ENCODE data around the gene LRRC4C.
"Not testable (repeated sequence)": the region's sequence is repeated elsewhere in the genome, so short reads cannot be mapped to it uniquely, and the experiment has no call there.

The LRRC4C gene

DNA sequence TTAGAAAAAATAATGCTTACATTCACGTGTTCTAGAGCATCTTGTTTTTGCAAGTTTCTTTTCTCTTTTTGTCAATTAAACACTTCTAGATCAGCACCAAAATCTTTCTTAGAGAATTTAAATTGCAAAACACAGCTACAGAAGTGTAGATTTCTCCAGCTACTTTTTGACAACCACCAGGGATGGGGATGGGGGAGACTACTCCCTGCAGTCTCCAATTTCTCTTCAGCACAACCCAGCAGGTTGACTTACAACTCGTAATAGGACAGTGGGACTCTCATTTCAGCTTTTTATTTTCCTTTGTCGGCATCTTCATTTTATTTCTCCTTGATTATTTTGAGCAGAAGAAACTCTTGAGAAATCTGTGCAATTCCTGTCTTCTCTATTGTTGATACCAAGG, 441.2 kb downstream of the LRRC4C start:
- DNase-seq (ENCODE audit: low spot score): no peak

DNA sequence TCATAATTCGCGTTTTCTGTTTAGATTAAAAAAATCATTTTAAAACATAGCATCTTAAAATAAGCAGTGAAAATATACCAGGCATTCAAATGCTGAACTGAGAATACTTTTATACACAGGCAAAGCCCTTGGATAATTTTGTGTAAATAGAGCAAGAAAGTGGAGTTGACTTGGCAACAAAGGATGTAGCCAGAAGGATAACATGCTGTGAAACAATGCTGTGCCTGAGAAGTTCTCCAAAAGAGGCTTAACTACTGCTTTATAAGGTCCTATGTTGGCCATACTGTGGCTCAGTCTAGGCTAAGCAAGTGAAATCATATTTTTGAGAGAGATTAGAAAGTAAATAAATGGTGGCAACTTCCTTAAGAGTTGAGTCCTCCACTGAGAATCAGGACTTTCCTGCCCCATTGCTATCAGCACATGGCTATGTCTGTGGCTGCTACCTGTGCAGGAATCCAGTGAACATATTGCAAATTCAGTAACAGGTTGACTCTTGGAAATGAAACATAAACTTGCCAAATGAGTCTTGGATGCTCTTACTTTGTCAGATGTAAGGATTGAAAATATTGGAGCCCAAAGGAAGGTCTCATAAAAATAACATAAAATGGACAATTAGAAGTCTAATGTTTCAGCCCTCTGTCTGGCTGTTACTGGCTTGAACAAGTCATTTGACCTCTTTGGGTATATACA, 448.9 kb downstream of the LRRC4C start:
- DNase-seq (ENCODE audit: low spot score): no peak

DNA sequence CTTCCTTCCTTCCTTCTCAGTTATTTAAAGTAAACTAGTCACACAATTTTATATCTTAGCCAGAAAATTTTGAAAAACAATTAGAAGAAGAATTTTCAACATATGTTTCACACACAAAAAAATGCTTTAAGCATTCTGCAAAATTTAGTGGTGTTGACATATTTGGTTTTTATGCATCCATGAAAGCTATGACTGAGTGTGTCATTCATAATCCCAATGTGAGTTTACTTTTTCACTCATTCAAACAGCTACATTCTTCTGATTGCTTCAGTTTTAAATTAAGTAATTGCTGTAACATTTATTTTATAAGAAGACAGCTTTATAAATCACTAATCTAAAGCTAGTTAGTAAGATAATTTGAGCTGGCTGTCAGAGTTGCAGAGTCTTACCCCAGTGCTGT, 453.5 kb downstream of the LRRC4C start:
- no peak for DNase-seq (ENCODE audit: low spot score)

DNA sequence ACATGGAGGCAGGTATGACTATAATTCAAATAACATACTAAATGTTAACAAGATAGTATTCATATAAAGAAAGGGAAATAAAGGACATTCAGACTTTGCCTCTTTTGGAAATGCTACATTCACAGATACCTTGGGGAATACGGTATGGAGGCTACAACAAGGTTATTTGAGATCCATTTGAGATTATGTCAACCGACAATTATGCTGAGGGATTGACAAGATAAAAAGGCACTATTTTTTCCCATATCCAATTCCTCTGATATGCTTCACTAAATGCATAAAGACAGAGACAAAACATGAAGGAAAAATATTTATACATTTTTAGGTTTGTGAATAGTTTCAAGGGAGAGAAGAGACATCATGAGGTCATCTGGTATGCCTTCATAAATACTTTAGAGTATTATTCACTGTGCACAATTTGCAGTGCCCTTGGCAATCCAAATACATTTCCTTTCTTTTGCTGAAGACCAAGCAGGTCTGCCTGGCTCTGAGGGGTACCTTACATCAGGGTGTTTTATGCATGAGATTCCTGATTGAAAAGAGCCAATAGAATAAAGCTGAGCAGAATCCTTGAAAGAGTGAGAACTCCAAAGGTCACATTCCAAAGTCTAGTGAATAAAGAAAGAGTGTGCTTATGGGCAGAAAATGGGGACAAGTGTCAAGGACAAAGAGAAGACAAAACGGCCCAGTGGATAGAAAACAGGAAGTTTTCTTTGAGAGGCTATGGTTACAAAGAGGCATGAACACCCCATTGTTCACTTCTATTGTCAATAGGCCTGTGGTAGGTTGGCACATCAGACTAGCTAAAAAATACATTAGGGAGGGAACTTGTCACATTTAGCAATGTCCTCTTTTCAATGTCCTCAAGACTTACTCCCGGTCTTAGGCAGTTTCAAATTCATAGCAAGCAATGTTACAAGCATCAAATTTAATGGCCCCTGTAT, 455.8 kb downstream of the LRRC4C start:
- DNase-seq (ENCODE audit: low spot score): no peak

DNA sequence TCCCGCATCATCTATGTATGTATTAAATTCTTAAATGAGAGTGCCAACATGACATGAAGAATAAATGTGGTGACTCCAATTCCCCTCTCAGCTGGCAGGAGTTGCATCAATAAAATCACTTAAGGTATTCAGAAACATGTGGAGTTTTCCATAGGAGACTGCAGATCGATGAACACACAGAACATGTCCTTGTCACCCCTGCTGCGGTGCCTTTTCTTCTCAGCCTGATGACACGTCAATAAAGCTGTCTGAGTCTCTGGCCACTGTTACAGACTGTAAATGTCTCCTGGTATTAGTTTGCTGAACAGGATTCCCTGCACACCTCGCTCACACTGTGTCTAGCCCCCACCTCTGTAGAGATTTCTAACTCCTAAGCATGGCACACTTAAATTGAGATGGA, 460.5 kb downstream of the LRRC4C start:
- DNase-seq (ENCODE audit: low spot score): no peak

DNA sequence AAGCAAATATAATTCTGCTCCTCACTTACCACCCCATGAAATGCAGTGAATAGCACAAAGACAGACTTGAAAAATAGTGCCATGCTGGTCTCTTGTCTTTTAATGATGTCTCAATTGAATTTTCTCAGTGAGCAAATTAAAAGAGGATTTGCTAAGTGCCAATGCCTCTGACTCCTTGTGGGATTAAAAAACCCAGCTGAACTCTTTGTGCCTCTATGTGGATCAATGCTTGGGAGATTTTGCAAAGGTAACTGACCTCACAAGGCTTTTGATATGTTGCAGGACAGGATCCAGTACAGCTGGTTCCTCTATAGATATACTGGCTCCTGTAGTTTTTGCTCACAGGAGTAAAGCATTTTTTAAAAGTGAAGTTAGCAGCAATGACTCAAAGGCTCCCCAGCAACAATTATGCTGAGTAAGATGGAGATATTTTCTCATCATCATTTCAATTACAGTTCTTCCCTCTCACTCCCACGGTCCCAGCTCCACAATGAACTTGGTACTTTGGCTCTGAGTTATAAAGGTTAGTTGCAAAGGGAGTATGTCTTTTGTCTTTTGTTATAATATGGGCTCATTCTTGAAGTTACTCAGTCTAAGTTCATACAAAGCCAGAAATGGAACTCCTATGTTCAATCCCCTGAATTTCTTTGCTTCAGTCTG, 471.5 kb downstream of the LRRC4C start:
- DNase-seq (ENCODE audit: low spot score): no peak

DNA sequence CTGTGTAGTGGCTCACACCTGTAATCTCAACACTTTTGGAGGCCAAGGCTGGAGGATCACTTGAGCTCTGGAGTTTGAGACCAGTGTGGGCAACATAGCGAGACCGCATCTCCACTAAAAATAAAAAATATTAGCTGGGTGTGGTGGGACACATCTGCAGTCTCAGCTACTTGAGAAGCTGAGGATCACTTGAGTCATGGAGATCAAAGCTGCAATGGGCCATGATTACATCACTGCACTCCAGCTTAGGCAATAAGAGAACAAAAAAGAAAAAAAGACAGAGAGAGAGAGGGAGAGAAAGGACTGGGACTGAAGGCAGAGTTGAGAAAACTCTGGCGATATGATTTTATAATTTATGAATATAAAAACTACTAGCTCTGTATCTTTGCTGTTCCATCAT, 473.1 kb downstream of the LRRC4C start:
- no peak for DNase-seq (ENCODE audit: low spot score)

DNA sequence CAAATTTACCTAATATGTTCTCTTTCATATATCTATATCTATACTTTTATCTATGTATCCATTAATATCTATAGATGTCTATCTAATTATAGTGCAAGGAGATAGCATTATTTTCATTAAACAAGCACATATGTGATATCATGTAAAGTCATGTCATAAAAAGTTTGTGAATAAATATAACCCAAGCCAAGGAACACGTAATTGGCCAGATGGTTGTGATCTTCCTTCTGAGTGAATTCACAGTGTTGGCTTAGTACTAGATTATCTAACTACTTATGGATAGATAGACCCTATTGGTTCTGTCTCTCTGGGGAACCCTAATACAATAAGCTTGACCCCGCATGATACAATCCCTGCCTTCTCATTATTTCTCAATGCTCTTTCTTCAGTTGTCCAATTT, 484.4 kb downstream of the LRRC4C start:
- no peak for DNase-seq (ENCODE audit: low spot score)

DNA sequence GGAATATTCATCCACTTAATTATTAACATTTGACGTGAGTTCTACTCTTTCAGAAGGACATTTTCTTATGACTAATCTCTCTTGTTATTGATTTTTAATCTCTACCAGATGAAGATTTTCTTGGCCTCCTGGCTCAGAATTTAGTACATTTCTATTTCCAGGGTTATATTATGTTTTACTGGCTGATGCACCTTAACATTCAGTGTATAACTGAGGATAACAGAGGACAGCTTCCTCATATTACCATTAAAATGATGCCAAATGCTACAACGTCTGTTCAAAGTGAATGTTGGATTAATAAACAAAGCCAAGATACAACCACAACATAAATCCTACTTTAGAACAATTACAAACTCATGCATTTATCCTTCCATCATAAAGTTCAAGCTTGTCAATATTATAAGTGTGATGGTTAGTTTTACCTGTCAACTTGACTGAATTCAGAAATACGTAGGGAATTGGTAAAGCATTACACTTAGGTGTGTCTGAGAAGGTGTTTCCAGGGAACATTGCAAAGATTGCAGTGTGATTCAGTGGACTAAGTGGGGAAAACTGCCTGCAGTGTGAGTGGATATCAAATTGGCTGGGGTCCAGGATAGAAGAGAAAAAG, 485.2 kb downstream of the LRRC4C start:
- DNase-seq (ENCODE audit: low spot score): no peak

DNA sequence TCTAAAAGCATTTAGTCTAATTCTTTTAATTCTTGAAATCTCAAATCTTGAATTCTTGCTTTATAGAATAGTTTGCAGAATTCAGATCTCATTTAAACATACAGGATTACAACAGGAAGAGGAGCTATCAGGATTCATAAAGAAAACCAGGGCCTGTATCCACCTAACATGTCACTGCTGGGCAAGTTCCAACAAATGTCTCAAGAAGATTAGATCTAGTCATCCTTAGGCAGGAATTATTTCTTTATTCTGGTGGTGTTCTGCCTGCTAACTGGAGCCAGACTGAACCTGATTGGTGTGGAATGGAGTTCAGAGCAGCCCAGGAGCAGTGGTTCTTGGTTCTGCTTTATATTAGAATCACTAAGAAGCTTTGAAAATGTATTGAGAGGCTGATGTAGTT, 500.7 kb downstream of the LRRC4C start:
- no peak for DNase-seq (ENCODE audit: low spot score)

DNA sequence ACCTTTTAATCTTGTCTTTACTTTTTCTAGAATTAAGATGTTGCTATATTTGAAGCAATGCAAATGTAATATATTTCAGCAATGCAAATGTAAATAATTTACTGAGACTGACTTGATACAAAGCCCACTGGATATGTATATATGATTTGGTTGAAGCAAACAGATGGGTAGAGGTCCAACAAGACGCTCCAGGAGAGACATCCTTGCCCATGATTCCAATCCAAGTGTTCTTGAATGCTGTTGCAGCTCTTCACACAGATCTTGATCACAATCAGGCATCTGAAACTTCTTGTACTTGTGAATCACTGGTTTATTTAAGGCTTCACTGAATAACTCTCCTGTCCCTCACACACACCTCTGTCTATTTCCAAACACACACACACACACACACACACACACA, 507.0 kb downstream of the LRRC4C start:
- no peak for DNase-seq (ENCODE audit: low spot score)

DNA sequence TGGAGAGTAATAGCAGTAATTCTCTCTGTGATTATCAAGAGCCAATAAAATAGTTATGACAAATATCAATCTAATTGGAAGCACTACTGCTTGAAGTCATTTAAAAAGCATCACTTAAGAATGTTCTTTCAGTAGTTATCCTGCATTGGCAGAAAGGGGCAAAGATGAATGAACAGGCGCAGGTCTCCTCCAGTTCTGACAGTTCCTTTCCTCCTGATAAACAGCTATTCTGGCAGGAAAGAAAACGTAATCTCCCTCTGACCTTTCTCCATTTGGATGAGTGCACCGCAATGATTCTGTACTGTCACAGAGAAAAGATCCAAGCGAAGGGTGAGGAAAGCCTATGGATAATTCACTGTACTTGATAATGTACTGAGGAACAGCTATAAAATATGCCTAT, 521.5 kb downstream of the LRRC4C start:
- no peak for DNase-seq (ENCODE audit: low spot score)

DNA sequence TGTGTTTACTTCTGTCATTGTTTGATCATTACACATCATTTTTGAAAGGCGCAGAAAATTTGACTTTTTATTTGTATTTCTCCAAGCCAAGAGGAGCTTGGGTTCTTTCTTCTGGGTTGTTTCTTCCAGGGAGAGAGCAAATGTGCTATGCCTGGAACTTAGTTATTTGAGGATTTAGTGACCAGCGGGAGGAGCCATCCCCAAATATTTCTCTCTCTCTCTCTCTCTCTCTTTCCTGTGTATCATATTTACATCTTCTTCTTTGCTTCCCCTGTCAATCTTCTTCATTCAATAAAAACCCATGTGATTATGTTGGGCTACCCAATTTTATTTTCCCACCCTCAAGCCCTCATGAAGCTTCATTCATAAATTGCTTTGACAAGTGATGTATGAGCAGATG, 534.5 kb downstream of the LRRC4C start:
- no peak for DNase-seq (ENCODE audit: low spot score)

DNA sequence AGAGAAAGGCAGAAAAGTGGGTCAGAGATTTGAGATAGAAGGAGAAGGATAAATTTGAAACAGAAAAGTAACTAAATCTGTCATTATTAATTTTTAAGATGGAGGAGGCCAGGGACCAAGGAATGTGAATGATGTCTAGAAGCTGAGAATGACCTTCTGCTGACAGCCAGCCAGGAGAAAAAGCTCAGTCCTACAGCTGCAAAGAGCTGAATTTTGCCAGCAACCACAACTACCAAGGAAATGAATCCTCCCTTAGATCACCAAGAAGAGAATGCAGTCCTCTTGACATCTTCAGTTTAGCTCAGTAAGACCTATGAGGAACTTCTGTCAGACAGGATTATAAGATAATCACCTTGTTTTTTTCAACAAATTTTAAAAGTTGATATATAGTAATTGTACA, 538.2 kb downstream of the LRRC4C start:
- DNase-seq (ENCODE audit: low spot score): no peak

DNA sequence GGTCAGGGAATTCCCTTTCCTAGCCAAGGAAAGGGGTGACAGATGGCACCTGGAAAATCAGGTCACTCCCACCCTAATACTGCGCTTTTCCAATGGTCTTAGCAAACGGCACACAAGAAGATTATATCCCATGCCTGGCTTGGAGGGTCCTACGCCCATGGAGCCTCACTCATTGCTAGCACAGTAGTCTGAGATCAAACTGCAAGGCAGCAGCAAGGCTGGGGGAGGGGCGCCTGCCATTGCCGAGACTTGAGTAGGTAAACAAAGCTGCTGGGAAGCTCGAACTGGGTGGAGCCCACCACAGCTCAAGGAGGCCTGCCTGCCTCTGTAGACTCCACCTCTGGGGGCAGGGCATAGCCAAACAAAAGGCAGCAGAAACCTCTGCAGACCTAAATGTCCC, 548.7 kb downstream of the LRRC4C start:
- DNase-seq (ENCODE audit: low spot score): not testable (repeated sequence)

DNA sequence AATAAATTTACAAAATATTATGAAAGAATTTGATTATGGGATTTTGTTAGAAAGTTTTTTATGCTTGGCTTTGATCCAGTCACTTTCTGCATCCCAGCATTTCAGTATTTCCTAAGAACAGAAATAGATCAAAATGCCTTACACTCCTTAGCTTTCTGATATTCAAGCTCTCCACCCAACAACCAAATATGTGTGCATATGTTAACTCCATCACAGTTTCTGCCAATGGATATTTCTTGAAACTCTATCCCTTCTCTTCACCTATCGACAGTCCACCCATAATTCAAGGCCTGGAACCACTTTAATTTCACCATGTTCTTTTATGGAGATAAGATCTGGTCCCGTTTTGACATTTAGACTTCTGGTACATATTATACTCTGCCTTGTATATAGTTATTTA, 565.0 kb downstream of the LRRC4C start:
- no peak for DNase-seq (ENCODE audit: low spot score)

DNA sequence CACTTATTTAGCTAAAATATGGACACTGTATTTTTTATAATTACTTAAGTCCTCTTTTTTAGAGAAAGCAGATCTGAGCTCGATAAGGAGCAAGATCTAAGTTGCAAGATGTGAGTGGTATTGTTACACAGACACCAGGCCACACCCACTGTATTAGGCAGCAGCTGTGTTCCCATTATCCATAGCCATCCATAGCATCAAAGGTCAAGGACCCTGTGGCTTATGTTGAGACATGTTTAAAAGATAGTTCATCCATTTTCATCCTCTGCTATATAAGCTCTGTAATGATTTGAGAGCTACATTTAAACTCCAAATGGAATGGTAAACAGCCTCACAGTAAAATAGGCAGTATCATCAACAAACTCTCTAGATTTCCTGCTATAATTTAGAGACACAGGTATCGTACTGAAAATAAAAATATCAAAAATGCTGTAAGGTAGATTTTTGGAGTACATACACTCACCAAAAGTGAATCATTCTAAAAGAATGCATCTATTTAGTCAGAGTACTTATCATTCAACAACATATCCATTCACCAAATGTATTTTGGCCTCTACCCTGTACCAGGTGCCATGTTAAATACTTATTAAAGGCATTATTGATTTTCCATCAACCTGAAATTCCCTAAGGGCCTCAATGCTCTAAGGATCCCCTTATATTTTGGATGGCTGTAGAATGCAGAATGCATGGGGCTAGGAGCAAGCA, 574.0 kb downstream of the LRRC4C start:
- DNase-seq (ENCODE audit: low spot score): no peak

DNA sequence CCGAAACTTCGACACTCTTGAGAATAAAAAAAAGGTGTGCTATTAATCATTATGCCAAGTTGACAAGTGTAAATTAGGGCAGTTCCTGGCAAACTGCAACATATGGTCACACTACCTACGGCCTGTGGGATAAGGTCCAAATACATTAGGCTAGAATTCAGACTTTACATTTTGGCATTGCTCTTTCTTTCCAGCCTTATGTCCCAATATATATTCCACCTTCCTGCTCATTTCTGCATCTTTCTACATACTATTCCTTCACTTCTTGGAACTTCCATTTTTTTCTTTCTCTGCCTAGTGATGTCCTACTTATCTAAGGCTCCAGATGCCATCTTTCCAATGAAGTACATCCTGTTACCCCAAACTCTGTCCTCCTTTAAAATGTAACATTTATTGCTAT, 577.2 kb downstream of the LRRC4C start:
- DNase-seq (ENCODE audit: low spot score): no peak

DNA sequence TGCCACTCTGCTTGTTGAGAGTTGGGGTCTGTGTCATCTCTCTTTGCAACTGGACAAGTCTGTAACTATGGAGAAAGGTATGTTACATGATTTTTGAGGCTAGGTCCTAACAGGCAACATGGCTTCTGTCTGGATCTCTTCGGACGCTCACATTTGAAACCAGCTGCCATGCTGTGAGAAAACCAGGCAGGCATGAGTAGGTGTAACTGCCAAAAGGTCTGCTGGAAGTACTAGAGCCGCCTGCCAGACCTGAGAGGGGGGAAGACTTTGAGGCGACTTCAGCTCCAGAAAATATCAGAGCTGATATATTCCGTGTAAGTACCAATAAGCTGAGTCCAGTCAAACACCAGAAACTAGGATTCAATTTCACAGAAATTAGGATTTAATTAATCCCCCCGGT, 579.5 kb downstream of the LRRC4C start:
- DNase-seq (ENCODE audit: low spot score): no peak

DNA sequence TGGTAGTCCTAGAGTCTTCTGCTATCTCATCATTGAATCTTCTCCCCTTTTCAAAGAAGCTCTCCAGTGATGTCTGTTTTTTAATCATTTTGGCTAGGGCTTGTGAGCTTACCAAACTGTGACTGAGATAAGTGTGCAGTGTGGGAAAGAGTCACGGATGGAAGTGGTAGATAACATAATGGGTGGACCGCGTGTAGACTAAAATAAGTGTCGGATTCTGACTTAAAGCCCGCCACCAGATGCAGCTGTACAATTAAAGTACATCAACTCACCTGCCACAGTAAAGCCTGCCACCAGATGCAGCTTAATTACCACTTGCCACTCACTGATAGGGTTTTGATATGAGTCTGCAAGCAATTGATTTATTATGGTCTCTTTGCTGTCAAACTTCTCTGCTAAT, 581.5 kb downstream of the LRRC4C start:
- no peak for DNase-seq (ENCODE audit: low spot score)

DNA sequence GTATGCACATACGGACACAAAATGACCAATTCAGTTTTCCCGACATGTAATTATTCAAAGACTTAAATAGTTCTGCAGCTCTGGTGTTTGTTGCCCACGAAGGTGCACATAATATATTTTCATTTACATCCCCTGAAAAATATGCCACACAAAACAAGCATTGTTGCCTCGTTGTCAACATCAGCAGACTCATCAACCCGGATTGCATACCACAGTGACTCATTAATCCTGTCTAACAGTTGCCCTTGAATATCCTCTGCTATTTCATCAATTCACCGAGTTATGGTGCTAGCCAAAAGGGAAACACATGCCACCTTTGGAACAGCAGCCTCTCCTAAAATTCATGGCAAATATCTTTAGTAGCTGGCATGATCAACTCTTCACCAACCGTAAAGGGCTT, 582.2 kb downstream of the LRRC4C start:
- DNase-seq (ENCODE audit: low spot score): no peak
